HL-60 (cell line): ENCODE results near the gene UPP2.

Experiments used
- DNase-seq, 2 experiments: peaks; one replicate each; pipeline ENCODE4 v3.0.0-alpha.2; 2010 to 2020; ENCODE audit warnings: low read depth in 1 of 2, low spot score in 1 of 2
- H3K27ac ChIP-seq: fragments of 250-450 bp; sonication (Bioruptor Pico); replicated peaks from 2 replicates; pipeline ENCODE4 v1.5.1; 2020; ENCODE audit warnings: mild to moderate bottlenecking, moderate library complexity
- H3K27me3 ChIP-seq: fragments of 250-450 bp; sonication (Bioruptor Pico); 2 replicates; pipeline ENCODE4 v1.5.1; 2021; ENCODE audit warnings: mild to moderate bottlenecking, moderate library complexity; ENCODE audit not compliant: insufficient read depth, poor library complexity, severe bottlenecking
- H3K4me3 ChIP-seq: replicated peaks from 2 replicates; pipeline ENCODE4 v1.5.1; 2011; ENCODE audit warnings: mild to moderate bottlenecking, control low read depth, low read length; ENCODE audit not compliant: insufficient read depth
- GABPA ChIP-seq: IDR thresholded peaks from 2 replicates; pipeline ENCODE4 v1.6.1; 2012; ENCODE audit warnings: low read depth
- POLR2AphosphoS5 ChIP-seq: IDR thresholded peaks from 2 replicates; pipeline ENCODE4 v1.6.1; 2012; ENCODE audit warnings: low read depth
- SPI1 ChIP-seq: IDR thresholded peaks from 2 replicates; pipeline ENCODE4 v1.6.1; 2012; ENCODE audit warnings: low read depth, mild to moderate bottlenecking, borderline replicate concordance
- TF ChIP-seq, protein P1 (sequence below): IDR thresholded peaks from 2 replicates; pipeline ENCODE4 v1.6.1; 2012; ENCODE audit warnings: low read depth; ENCODE audit not compliant: insufficient replicate concordance
- TF ChIP-seq, protein P2 (sequence below): IDR thresholded peaks from one replicate; pipeline ENCODE4 v1.5.1; 2011; ENCODE audit warnings: low read length, control low read depth, inconsistent platforms; ENCODE audit not compliant: insufficient read depth

The UPP2 gene

DNA sequence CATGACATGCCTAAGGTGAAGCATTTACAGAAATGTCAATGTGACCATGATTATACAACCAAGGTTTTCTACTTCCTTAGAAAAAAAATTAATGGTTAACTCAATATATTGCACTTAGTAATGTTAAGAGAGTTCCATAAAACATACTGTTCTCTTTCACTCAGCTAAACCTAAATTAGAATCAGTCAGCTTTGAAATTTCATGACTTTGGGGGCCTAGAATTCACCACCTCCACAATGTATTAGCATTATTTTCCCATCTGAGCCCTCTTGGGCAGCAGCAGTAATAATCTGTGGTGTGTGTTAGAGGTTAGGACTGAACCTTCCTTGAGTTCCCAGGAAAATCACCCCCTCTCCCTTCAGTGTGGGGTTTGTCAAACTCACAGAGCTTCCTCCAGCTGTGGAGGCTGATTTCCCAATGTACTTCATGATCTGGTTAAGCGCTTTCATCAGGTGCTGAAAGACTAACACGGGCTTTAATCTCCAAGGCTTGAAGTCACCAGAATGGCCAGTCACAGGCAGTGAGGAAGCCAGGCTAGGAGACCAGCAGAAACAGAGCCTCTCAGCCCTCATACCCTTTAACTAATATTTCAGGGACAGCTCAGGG is 7.1 kb upstream of the UPP2 start:
- H3K4me3 ChIP-seq, result no peak overlapping the region
- no peak overlapping the region for H3K27ac ChIP-seq
- TF ChIP-seq GABPA (no peak), SPI1 (no peak), POLR2AphosphoS5 (no peak)
- TF ChIP-seq, protein P1, sequence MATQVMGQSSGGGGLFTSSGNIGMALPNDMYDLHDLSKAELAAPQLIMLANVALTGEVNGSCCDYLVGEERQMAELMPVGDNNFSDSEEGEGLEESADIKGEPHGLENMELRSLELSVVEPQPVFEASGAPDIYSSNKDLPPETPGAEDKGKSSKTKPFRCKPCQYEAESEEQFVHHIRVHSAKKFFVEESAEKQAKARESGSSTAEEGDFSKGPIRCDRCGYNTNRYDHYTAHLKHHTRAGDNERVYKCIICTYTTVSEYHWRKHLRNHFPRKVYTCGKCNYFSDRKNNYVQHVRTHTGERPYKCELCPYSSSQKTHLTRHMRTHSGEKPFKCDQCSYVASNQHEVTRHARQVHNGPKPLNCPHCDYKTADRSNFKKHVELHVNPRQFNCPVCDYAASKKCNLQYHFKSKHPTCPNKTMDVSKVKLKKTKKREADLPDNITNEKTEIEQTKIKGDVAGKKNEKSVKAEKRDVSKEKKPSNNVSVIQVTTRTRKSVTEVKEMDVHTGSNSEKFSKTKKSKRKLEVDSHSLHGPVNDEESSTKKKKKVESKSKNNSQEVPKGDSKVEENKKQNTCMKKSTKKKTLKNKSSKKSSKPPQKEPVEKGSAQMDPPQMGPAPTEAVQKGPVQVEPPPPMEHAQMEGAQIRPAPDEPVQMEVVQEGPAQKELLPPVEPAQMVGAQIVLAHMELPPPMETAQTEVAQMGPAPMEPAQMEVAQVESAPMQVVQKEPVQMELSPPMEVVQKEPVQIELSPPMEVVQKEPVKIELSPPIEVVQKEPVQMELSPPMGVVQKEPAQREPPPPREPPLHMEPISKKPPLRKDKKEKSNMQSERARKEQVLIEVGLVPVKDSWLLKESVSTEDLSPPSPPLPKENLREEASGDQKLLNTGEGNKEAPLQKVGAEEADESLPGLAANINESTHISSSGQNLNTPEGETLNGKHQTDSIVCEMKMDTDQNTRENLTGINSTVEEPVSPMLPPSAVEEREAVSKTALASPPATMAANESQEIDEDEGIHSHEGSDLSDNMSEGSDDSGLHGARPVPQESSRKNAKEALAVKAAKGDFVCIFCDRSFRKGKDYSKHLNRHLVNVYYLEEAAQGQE, result no peak
- TF ChIP-seq, protein P2, sequence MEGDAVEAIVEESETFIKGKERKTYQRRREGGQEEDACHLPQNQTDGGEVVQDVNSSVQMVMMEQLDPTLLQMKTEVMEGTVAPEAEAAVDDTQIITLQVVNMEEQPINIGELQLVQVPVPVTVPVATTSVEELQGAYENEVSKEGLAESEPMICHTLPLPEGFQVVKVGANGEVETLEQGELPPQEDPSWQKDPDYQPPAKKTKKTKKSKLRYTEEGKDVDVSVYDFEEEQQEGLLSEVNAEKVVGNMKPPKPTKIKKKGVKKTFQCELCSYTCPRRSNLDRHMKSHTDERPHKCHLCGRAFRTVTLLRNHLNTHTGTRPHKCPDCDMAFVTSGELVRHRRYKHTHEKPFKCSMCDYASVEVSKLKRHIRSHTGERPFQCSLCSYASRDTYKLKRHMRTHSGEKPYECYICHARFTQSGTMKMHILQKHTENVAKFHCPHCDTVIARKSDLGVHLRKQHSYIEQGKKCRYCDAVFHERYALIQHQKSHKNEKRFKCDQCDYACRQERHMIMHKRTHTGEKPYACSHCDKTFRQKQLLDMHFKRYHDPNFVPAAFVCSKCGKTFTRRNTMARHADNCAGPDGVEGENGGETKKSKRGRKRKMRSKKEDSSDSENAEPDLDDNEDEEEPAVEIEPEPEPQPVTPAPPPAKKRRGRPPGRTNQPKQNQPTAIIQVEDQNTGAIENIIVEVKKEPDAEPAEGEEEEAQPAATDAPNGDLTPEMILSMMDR, result no peak
- DNase-seq, result no peak
- no peaks in the 10 kb centered on the region for H3K27me3 ChIP-seq

DNA sequence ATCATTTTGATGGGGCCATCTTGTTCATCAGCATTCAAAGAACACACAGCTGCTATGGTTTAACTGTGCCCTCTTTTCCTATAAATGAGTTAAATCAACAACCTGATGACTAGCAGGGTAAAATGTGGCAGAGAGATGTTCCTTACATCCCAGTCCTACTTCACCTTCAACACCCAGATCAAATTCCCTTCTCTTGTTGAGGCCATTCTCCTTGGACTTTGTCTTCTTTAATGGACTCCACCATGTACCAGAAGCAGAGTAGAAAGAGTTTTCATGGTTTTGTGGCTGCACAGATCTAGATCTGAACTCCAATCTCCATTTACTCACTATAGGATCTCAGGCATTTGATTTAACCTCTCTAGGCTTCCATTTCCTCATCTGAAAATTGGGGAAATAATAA is 6.4 kb upstream of the UPP2 start:
- no peak overlapping the region for H3K27ac ChIP-seq
- DNase-seq, result no peak
- TF ChIP-seq GABPA (no peak), SPI1 (no peak), POLR2AphosphoS5 (no peak)
- TF ChIP-seq, protein P2, result no peak
- TF ChIP-seq, protein P1, result no peak
- H3K27me3 ChIP-seq, result no peaks in the 10 kb centered on the region
- H3K4me3 ChIP-seq, result no peak overlapping the region

DNA sequence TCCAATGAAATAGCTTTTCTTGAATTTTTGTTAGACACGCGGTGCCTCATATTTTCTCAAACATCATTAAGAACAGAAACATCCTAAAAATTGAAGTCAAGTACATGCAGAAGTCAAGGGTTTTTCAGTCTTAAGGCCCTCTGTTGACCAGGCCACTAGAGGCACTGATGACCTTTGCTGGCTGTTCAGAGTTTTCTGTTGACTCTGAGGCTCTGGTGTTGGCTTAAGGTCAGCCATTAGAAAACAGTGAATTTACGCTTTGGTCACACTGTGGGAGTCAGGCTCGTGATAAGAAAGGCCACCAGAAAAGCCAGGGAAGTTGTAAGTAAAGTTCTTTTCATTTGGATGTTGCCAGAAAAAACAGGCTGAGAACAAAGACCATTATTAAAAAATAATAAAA is 5.8 kb upstream of the UPP2 start:
- H3K27me3 ChIP-seq, result no peaks in the 10 kb centered on the region
- TF ChIP-seq, protein P2, result no peak
- TF ChIP-seq SPI1, result no peak
- no peak for TF ChIP-seq GABPA
- TF ChIP-seq, protein P1, result no peak
- no peak for TF ChIP-seq POLR2AphosphoS5
- no peak overlapping the region for H3K4me3 ChIP-seq

More for the DNA sequence above, 5.8 kb upstream of the UPP2 start:
- DNase-seq, result no peak
- no peak overlapping the region for H3K27ac ChIP-seq
